ENCODE results near the gene MAPK8IP2.

GRCh38 chr22:50653256-50653655, 52.7 kb downstream of the MAPK8IP2 start:
- TF ChIP-seq BHLHE40 (IDR thresholded peaks at IDR 0.05; ENCODE audit: low read depth, low read length) (no peak), POLR2A (IDR thresholded peaks at IDR 0.05; ENCODE audit: low read length) (no peak), CTCF (IDR thresholded peaks at IDR 0.05) (no peak), ZSCAN20 (CRISPR knock-in tag; IDR thresholded peaks at IDR 0.05) (no peak)
